ENCODE data around the gene DNHD1. TPM values are rescaled to one million over a fixed set of nuclear protein-coding genes. Genes with fewer than 3 reads are reported as not detected.

Gene DNHD1
- total and polyA plus RNA-seq, 2 experiments from 2014 or later, result 3.6 to 9.6 TPM

DNA sequence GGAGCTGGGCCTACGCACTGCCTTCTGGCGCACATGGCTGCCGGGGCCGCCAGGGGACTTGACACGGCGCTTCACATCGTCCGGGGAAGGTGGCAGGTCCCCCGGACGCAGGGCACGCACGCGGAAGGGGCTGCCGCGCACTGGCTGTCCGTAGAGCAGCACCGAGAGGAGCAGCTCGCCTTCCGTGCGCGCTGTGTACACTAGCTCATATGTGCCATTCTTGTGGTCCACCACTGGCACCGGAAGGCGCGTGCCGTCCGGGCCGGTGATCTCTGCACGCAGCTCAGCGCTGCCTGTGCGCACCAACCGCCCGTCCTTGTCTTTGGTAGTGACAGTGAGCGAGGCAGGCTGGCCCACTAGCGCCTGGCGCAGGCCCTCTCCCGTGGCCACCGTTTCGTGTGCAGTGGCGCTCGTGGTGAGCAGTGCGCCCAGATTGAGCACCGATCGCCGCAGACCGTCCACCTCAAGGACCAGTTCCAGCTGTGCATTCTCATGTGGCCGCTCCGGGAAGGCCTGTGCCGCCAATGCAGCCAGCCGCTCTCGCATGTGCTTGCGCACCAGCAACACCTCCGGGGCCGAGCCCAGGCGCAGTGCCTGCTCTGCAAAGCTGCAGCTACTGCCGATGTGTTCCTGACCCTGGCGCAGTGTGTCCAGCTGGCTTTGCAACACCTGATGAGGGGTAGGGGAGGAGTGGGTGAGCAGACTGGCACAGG, 40.6 kb upstream of the DNHD1 start (continued):
- TF ChIP-seq, protein P1, sequence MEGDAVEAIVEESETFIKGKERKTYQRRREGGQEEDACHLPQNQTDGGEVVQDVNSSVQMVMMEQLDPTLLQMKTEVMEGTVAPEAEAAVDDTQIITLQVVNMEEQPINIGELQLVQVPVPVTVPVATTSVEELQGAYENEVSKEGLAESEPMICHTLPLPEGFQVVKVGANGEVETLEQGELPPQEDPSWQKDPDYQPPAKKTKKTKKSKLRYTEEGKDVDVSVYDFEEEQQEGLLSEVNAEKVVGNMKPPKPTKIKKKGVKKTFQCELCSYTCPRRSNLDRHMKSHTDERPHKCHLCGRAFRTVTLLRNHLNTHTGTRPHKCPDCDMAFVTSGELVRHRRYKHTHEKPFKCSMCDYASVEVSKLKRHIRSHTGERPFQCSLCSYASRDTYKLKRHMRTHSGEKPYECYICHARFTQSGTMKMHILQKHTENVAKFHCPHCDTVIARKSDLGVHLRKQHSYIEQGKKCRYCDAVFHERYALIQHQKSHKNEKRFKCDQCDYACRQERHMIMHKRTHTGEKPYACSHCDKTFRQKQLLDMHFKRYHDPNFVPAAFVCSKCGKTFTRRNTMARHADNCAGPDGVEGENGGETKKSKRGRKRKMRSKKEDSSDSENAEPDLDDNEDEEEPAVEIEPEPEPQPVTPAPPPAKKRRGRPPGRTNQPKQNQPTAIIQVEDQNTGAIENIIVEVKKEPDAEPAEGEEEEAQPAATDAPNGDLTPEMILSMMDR (conservative IDR thresholded peaks at IDR 0.05; ENCODE audit: low read depth in 2 of 2), result no peak
- TF ChIP-seq, protein P2, sequence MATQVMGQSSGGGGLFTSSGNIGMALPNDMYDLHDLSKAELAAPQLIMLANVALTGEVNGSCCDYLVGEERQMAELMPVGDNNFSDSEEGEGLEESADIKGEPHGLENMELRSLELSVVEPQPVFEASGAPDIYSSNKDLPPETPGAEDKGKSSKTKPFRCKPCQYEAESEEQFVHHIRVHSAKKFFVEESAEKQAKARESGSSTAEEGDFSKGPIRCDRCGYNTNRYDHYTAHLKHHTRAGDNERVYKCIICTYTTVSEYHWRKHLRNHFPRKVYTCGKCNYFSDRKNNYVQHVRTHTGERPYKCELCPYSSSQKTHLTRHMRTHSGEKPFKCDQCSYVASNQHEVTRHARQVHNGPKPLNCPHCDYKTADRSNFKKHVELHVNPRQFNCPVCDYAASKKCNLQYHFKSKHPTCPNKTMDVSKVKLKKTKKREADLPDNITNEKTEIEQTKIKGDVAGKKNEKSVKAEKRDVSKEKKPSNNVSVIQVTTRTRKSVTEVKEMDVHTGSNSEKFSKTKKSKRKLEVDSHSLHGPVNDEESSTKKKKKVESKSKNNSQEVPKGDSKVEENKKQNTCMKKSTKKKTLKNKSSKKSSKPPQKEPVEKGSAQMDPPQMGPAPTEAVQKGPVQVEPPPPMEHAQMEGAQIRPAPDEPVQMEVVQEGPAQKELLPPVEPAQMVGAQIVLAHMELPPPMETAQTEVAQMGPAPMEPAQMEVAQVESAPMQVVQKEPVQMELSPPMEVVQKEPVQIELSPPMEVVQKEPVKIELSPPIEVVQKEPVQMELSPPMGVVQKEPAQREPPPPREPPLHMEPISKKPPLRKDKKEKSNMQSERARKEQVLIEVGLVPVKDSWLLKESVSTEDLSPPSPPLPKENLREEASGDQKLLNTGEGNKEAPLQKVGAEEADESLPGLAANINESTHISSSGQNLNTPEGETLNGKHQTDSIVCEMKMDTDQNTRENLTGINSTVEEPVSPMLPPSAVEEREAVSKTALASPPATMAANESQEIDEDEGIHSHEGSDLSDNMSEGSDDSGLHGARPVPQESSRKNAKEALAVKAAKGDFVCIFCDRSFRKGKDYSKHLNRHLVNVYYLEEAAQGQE (IDR thresholded peaks at IDR 0.05; ENCODE audit: unreplicated experiment), result no peak
- no peak for TF ChIP-seq ZNF331 (CRISPR knock-in tag; IDR thresholded peaks at IDR 0.05; ENCODE audit: low read depth)

DNA sequence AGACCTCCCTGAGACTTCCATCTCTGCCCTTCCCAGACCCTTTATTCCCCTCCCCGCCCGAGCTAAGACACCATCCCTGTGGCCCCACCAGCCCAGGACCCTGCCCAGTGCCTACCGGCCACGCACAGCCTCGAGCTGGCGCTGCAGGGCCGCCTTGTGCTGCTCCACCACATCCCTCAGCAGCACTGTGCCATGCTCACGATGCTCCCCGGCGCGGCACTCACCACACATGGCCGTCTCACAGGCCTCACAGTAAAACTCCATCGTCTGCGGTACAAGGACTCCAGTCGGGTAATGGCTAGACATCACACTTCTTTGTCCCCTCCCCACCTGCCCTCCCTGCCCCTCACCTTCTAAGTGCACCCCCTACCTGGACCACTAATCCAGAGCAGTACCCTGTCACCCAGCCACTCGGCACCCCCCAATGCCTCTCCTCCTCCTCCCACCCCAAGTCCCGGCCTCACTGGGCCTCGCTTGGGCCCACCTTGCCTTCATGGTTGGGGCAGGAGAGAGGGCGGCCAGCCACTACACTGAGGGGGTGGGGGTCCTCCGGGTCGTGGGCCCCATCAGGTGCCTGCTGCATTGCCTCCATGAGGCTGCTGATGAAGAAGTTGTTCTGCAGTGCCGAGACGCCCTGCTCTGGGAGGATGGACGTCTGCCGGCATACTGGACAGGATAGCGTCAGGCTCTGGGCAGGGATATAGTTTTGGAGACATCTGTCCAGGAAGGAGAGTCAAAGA, 39.3 kb upstream of the DNHD1 start:
- Histone ChIP-seq H3K27me3 (ENCODE audit: insufficient read depth) (no peaks in the 10 kb centered on the region), H3K27ac (ENCODE audit: low read depth) (no peak overlapping the region), H3K4me2 (no peak overlapping the region), H3F3A (replicated peaks; ENCODE audit: low read depth) (no peaks in the 10 kb centered on the region), H4K20me1 (replicated peaks; ENCODE audit: insufficient read depth) (no peaks in the 10 kb centered on the region), H3K4me1 (ENCODE audit: insufficient read depth) (no peaks in the 10 kb centered on the region), H3K9me2 (ENCODE audit: insufficient read depth) (no peaks in the 10 kb centered on the region), H3K4me3 (no peak overlapping the region), H3K79me2 (replicated peaks; ENCODE audit: insufficient read depth) (no peaks in the 10 kb centered on the region), H2AFZ (no peak overlapping the region), H3K36me3 (ENCODE audit: insufficient read depth) (no peaks in the 10 kb centered on the region)
- TF ChIP-seq, protein P2 (IDR thresholded peaks at IDR 0.05; ENCODE audit: unreplicated experiment), result no peak
- TF ChIP-seq CREB1 (CRISPR knock-in tag; IDR thresholded peaks at IDR 0.05; ENCODE audit: low read depth) (no peak), NANOG (IDR thresholded peaks at IDR 0.05; ENCODE audit: borderline replicate concordance) (no peak), ZNF114 (CRISPR knock-in tag; IDR thresholded peaks at IDR 0.05) (no peak), EZH2phosphoT487 (IDR thresholded peaks at IDR 0.05; ENCODE audit: unreplicated experiment) (no peak)
- TF ChIP-seq, protein P3, sequence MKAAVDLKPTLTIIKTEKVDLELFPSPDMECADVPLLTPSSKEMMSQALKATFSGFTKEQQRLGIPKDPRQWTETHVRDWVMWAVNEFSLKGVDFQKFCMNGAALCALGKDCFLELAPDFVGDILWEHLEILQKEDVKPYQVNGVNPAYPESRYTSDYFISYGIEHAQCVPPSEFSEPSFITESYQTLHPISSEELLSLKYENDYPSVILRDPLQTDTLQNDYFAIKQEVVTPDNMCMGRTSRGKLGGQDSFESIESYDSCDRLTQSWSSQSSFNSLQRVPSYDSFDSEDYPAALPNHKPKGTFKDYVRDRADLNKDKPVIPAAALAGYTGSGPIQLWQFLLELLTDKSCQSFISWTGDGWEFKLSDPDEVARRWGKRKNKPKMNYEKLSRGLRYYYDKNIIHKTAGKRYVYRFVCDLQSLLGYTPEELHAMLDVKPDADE (IDR thresholded peaks at IDR 0.05), result no peak
- Mint-ChIP-seq H3K4me1 (no peaks in the 10 kb centered on the region), H3K9me3 (no peaks in the 10 kb centered on the region), H3K27ac (no peak overlapping the region), H3K4me3 (no peak overlapping the region), H3K36me3 (ENCODE audit: low read depth) (no peaks in the 10 kb centered on the region), H3K27me3 (ENCODE audit: insufficient read depth, low read depth, poor library complexity) (no peaks in the 10 kb centered on the region)
- DNase-seq (ENCODE audit: low spot score), result no peak
- ATAC-seq, result no peak
